Erythroblast (primary cell): ENCODE data around the gene IL13.

ENCODE experiments used
- GATA1 ChIP-seq: IDR thresholded peaks from 2 replicates; pipeline ENCODE4 v1.6.1; 2011; ENCODE audit warnings: low read depth, mild to moderate bottlenecking, control low read depth, low read length, moderate library complexity
- POLR2A ChIP-seq: IDR thresholded peaks from 2 replicates; pipeline ENCODE4 v1.6.1; 2011; ENCODE audit warnings: mild to moderate bottlenecking, low read length

DNA sequence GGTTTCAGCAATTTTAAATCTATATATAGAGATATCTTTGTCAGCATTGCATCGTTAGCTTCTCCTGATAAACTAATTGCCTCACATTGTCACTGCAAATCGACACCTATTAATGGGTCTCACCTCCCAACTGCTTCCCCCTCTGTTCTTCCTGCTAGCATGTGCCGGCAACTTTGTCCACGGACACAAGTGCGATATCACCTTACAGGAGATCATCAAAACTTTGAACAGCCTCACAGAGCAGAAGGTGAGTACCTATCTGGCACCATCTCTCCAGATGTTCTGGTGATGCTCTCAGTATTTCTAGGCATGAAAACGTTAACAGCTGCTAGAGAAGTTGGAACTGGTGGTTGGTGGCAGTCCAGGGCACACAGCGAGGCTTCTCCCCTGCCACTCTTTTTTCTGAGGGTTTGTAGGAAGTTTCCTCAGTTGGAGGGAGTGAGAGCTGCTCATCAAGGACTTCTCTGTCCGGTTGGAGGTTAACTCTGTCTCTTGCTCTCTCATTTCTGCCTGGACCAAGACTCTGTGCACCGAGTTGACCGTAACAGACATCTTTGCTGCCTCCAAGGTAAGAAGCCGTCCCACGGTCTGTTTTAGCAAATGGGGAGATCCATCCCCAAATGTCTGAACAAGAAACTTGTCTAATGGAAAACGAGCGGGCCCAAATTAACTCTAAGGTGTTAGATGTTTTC, 16.1 kb downstream of the IL13 start, which contains the start of gene IL4:
- no peak for TF ChIP-seq POLR2A
- TF ChIP-seq GATA1: no peak
